H9 (cell line): ENCODE measurements around the gene BHLHE40. TPM values are rescaled to one million over a fixed set of nuclear protein-coding genes. Genes with fewer than 3 reads are reported as not detected.

Experiments
- DNase-seq: peaks from one replicate; pipeline ENCODE4 v3.0.0-alpha.2; 2017
- H2AFZ ChIP-seq: one replicate; pipeline ENCODE4 v1.6.1; 2013; ENCODE audit warnings: mild to moderate bottlenecking, low read length, control low read depth, moderate library complexity
- H2AK5ac ChIP-seq: 2 replicates; pipeline ENCODE4 v1.6.1; 2013; ENCODE audit warnings: low read length, control low read depth, mixed read lengths; ENCODE audit not compliant: insufficient read length
- H2BK120ac ChIP-seq: one replicate; pipeline ENCODE4 v1.6.1; 2013; ENCODE audit warnings: low read depth, mild to moderate bottlenecking, low read length, control low read depth, inconsistent platforms; ENCODE audit not compliant: poor library complexity, severe bottlenecking
- H2BK12ac ChIP-seq: 2 replicates; pipeline ENCODE4 v1.6.1; 2013; ENCODE audit warnings: low read length, control low read depth, mixed read lengths, low read depth; ENCODE audit not compliant: insufficient read length
- H2BK15ac ChIP-seq: 2 replicates; pipeline ENCODE4 v1.6.1; 2013; ENCODE audit warnings: low read depth, low read length, control low read depth
- H2BK20ac ChIP-seq: one replicate; pipeline ENCODE4 v1.6.1; 2013; ENCODE audit warnings: low read depth, mild to moderate bottlenecking, low read length, control low read depth, inconsistent platforms; ENCODE audit not compliant: poor library complexity, severe bottlenecking
- H2BK5ac ChIP-seq: 2 replicates; pipeline ENCODE4 v1.6.1; 2013; ENCODE audit warnings: low read length, control low read depth, mixed read lengths; ENCODE audit not compliant: insufficient read length
- H3K14ac ChIP-seq: 2 replicates; pipeline ENCODE4 v1.6.1; 2013; ENCODE audit warnings: low read length, control low read depth; ENCODE audit not compliant: insufficient read depth
- H3K18ac ChIP-seq: 2 replicates; pipeline ENCODE4 v1.6.1; 2013; ENCODE audit warnings: low read depth, mild to moderate bottlenecking, mixed read lengths, low read length, control low read depth; ENCODE audit not compliant: insufficient read length
- H3K23ac ChIP-seq: 2 replicates; pipeline ENCODE4 v1.6.1; 2013; ENCODE audit warnings: low read length, control low read depth, mixed read lengths, low read depth; ENCODE audit not compliant: insufficient read length
- H3K23me2 ChIP-seq: 2 replicates; pipeline ENCODE4 v1.6.1; 2013; ENCODE audit warnings: low read depth, mild to moderate bottlenecking, mixed read lengths, low read length, control low read depth; ENCODE audit not compliant: insufficient read length, poor library complexity, severe bottlenecking
- H3K27ac ChIP-seq: 2 replicates; pipeline ENCODE4 v1.5.1; 2013; ENCODE audit warnings: low read length, control low read depth, mixed read lengths, low read depth; ENCODE audit not compliant: insufficient read length
- H3K27me3 ChIP-seq: 2 replicates; pipeline ENCODE4 v1.6.1; 2013; ENCODE audit warnings: low read length, control low read depth, inconsistent platforms; ENCODE audit not compliant: insufficient read depth
- H3K4ac ChIP-seq: 2 replicates; pipeline ENCODE4 v1.6.1; 2013; ENCODE audit warnings: low read depth, mild to moderate bottlenecking, control low read depth, inconsistent platforms, low read length, moderate library complexity
- H3K4me1 ChIP-seq: 2 replicates; pipeline ENCODE4 v1.6.1; 2013; ENCODE audit warnings: low read length, control low read depth, inconsistent platforms; ENCODE audit not compliant: insufficient read depth
- H3K4me2 ChIP-seq: 2 replicates; pipeline ENCODE4 v1.6.1; 2013; ENCODE audit warnings: low read length, control low read depth, mixed read lengths; ENCODE audit not compliant: insufficient read length, insufficient read depth
- H3K56ac ChIP-seq: 2 replicates; pipeline ENCODE4 v1.6.1; 2013; ENCODE audit warnings: low read depth, mild to moderate bottlenecking, mixed read lengths, low read length, control low read depth; ENCODE audit not compliant: insufficient read length
- H3K79me1 ChIP-seq: 2 replicates; pipeline ENCODE4 v1.6.1; 2013; ENCODE audit warnings: low read depth, mild to moderate bottlenecking, moderate library complexity, low read length, control low read depth, inconsistent platforms; ENCODE audit not compliant: insufficient read depth, poor library complexity, severe bottlenecking
- H3K79me2 ChIP-seq: 2 replicates; pipeline ENCODE4 v1.6.1; 2013; ENCODE audit warnings: low read length, control low read depth, inconsistent platforms; ENCODE audit not compliant: insufficient read depth
- H3K9ac ChIP-seq: 2 replicates; pipeline ENCODE4 v1.6.1; 2013; ENCODE audit warnings: low read length, control low read depth, mixed read lengths; ENCODE audit not compliant: insufficient read length; ENCODE audit errors: extremely low read depth
- H3K9me3 ChIP-seq: one replicate; pipeline ENCODE4 v1.6.1; 2013; ENCODE audit warnings: low read depth, low read length, inconsistent platforms; ENCODE audit not compliant: control insufficient read depth
- H3T11ph ChIP-seq: one replicate; pipeline ENCODE4 v1.6.1; 2013; ENCODE audit warnings: mild to moderate bottlenecking, low read length, control low read depth, inconsistent platforms
- H4K20me1 ChIP-seq: one replicate; pipeline ENCODE4 v1.6.1; 2013; ENCODE audit not compliant: control insufficient read depth, insufficient read length, insufficient read depth
- H4K5ac ChIP-seq: 2 replicates; pipeline ENCODE4 v1.6.1; 2013; ENCODE audit warnings: low read depth, mild to moderate bottlenecking, mixed read lengths, low read length, control low read depth; ENCODE audit not compliant: insufficient read length
- H4K8ac ChIP-seq: replicated peaks from 2 replicates; pipeline ENCODE4 v1.6.1; 2013; ENCODE audit warnings: low read length, control low read depth, mixed read lengths, low read depth; ENCODE audit not compliant: insufficient read length
- H4K91ac ChIP-seq: 2 replicates; pipeline ENCODE4 v1.6.1; 2013; ENCODE audit warnings: low read depth, mild to moderate bottlenecking, moderate library complexity, mixed read lengths, low read length, control low read depth; ENCODE audit not compliant: insufficient read length
- H3K27ac Mint-ChIP-seq, 3 experiments: 2 replicates in 2 of 3; 3 replicates in 1 of 3; pipeline ENCODE4 v1.8.0; 2020 to 2021; ENCODE audit warnings: mixed read lengths in 3 of 3, mild to moderate bottlenecking in 1 of 3, moderate library complexity in 1 of 3
- H3K27me3 Mint-ChIP-seq: 2 replicates; pipeline ENCODE4 v1.8.0; 2021; ENCODE audit warnings: low read depth, mild to moderate bottlenecking, moderate library complexity, mixed read lengths
- H3K36me3 Mint-ChIP-seq, 3 experiments: 2 replicates in 2 of 3; 3 replicates in 1 of 3; pipeline ENCODE4 v1.8.0; 2020 to 2021; ENCODE audit warnings: low read depth in 3 of 3, mixed read lengths in 3 of 3; ENCODE audit not compliant: insufficient read depth in 1 of 3
- H3K4me1 Mint-ChIP-seq, 2 experiments: 2 replicates each; pipeline ENCODE4 v1.8.0; 2020; ENCODE audit warnings: mixed read lengths in 2 of 2
- H3K4me3 Mint-ChIP-seq, 2 experiments: 2 replicates in 1 of 2; 3 replicates in 1 of 2; pipeline ENCODE4 v1.8.0; 2020 to 2021; ENCODE audit warnings: mild to moderate bottlenecking in 2 of 2, mixed read lengths in 2 of 2, moderate library complexity in 1 of 2
- H3K9me3 Mint-ChIP-seq, 2 experiments: 2 replicates in 1 of 2; 3 replicates in 1 of 2; pipeline ENCODE4 v1.8.0; 2020; ENCODE audit warnings: mild to moderate bottlenecking in 2 of 2, mixed read lengths in 2 of 2, moderate library complexity in 1 of 2
- CTCF ChIP-seq: fragments of 200-600 bp; sonication (generic); conservative IDR thresholded peaks from 3 replicates; pipeline ENCODE4 v1.8.0; 2021; ENCODE audit warnings: antibody characterized with exemption, mild to moderate bottlenecking
- WGBS: extraction: QIAGEN DNeasy Blood & Tissue Kit; methylation state at CpG from one replicate; pipeline ENCODE4 v1.1.7; 2013; ENCODE audit warnings: missing lambda C conversion rate, low lambda C conversion rate, mixed read lengths; ENCODE audit not compliant: insufficient read length; ENCODE audit errors: extremely low coverage; 5-methylcytosine and 5-hydroxymethylcytosine counted together
- total RNA-seq: library from RNA; stranded (reverse); gene quantifications from 2 replicates; pipeline ENCODE4 v1.2.1, GENCODE V29; 2021

The BHLHE40 gene
- total RNA-seq, 1 experiment from 2014 or later: 4.1 TPM

- no CpG with 5 or more reads among the region's 9 CpGs for WGBS
- Histone ChIP-seq H4K20me1 (no peaks in the 10 kb centered on the region), H2BK12ac (no peak overlapping the region), H4K91ac (no peak overlapping the region), H3T11ph (no peak overlapping the region), H3K14ac (no peak overlapping the region), H3K9me3 (no peaks in the 10 kb centered on the region), H3K79me1 (no peaks in the 10 kb centered on the region), H2BK5ac (no peak overlapping the region), H4K5ac (no peak overlapping the region), H3K27me3 (no peaks in the 10 kb centered on the region; the same call in 1 of the 2 replicates), H3K4me2 (no peak overlapping the region), H3K18ac (no peak overlapping the region), H3K23ac (no peak overlapping the region), H3K56ac (no peak overlapping the region), H3K23me2 (peaks cover 14% of the 10 kb centered on the region), H2BK15ac (no peak overlapping the region), H2AFZ (no peak overlapping the region), H2AK5ac (no peak overlapping the region), H3K79me2 (no peaks in the 10 kb centered on the region), H3K4ac (no peak overlapping the region), H2BK20ac (no peak overlapping the region), H4K8ac (no peak overlapping the region), H3K4me1 (peaks cover 6% of the 10 kb centered on the region), H3K9ac (no peak overlapping the region), H2BK120ac (no peak overlapping the region), H3K27ac (no peak overlapping the region)
- H3K4me3 Mint-ChIP-seq: no peak overlapping the region
- peaks cover 47% of the 10 kb centered on the region for H3K27me3 Mint-ChIP-seq
- H3K4me1 Mint-ChIP-seq: peaks cover 42 to 45% of the 10 kb centered on the region in 2 experiments
- no peak for TF ChIP-seq CTCF
- no peak overlapping the region for H3K27ac Mint-ChIP-seq
- H3K9me3 Mint-ChIP-seq: no peaks in the 10 kb centered on the region; a peak in 1 of 5 replicates
- H3K36me3 Mint-ChIP-seq: peaks cover 3 to 12% (median 7%) of the 10 kb centered on the region in 3 experiments; a peak in 5 of 7 replicates
- no peak for DNase-seq
Measured at GRCh38 chr3:4984511-4984864, 5.3 kb downstream of the BHLHE40 start.
